ENCODE data around the gene CLASP1.
"Not testable (repeated sequence)": the region's sequence is repeated elsewhere in the genome, so short reads cannot be mapped to it uniquely, and the experiment has no call there.

CLASP1 gene

DNA sequence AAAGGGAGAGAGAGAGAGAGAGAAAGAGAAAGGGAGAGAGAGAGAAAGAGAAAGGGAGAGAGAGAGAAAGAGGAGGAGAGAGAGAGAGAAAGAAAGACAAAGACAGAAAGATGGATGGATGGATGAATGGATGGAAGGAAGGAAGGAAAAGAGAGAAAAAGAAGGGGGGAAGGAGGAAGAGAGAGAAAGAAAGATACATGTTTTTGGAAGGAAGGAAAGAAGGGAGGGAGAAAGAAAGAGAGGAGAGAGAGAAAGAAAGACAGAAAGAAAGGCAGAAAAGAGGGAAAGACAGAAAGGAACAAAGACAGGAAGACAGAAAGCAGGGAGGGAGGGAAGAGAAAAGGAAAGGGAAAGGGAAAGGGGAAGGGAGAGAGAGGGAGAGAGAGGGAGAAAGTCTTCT lies 67.0 kb downstream of the CLASP1 start:
- DNase-seq (ENCODE audit: low read depth, low spot score), result no peak

DNA sequence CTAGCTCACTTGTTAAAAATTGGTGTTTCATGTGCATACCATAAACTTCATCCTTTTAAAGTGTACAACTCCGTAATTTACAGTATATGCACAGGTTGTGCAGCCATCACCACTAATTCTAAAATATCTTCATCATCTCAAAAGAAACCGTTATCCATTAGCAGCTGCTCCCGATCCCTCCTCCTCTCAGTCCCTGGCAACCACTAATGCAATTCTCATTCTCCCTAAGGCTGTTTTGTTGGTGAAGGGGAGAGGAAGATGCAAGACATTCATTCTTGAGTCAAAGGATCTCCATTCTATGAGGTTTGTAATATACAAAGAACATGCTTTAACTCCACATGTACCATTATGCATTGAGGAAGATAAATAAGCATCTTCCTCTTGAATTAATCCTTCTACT lies 70.0 kb downstream of the CLASP1 start:
- no peak for DNase-seq (ENCODE audit: low read depth, low spot score)

DNA sequence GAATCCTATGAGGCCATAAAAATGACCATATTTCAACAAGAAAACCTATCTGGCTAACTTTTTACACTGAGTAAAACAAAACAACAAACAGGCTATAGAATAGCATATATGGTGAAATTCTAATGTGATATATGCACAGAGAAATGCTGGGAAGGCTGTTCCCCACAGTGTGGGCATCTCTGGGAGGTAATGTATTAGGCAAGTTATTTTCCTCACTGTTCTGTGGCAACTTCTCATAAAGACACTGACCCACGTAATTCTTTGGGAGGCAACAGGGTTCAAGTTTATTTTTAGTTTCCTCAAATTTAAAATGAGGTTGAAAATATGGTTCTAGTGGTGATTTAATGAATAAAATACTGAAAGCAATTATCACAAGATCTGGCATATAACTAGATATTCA lies 71.9 kb downstream of the CLASP1 start:
- DNase-seq (ENCODE audit: low read depth, low spot score), result no peak

DNA sequence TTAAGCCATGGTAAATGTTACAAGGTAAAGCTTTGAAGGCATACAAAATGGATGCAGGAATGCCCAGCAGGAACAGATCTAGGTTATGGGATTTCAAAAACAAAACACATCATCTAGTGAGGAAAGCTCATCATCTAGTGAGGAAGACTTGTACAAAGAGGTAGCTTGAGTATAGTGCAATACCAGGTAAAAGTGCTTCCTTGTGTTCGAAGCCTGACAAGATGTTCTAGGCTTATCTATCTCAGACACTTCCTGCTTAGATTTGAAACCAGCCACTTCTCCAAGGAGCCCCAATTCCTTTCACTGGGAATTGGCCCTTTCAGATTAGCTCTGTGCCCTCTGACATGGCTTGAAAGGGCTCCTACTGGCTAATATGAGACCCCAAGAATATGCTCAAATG lies 73.0 kb downstream of the CLASP1 start:
- DNase-seq (ENCODE audit: low read depth, low spot score), result no peak

DNA sequence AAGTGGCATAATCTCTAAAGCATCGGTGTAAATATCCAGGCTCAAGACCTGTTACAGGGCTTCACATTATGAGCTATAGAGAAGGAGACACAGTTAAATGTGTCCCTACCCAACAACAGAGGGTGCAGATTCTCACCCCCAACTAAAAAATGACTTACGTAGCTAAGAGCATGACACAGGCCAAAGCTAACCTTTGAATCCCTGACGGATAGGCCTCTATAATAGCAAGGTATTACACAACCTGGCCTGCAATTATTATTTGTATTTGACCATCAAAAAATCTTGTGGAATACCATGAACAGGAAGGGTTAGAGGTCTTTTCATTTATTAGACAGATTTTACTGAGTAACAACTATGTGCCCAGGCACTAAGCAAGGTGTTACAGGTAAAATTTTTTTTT lies 73.5 kb downstream of the CLASP1 start:
- no peak for DNase-seq (ENCODE audit: low read depth, low spot score)

DNA sequence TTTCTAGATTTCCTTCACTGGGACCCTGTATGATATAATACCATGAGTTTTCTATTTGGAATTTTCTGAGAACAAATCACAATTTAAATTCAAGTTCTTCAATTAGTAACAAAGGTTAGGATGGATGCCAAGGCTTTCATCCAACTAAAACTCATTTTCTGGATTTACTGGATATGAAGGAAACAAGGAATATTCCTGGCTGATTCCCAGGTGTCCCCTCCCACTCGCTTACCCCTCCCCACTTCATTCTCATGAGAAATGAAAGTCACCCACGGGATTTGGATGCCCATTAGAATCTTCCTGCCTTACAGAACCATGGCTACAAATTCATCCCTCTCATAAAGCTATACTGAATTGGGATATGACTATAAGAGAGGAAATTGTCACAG lies 78.6 kb downstream of the CLASP1 start:
- DNase-seq (ENCODE audit: low read depth, low spot score), result no peak

DNA sequence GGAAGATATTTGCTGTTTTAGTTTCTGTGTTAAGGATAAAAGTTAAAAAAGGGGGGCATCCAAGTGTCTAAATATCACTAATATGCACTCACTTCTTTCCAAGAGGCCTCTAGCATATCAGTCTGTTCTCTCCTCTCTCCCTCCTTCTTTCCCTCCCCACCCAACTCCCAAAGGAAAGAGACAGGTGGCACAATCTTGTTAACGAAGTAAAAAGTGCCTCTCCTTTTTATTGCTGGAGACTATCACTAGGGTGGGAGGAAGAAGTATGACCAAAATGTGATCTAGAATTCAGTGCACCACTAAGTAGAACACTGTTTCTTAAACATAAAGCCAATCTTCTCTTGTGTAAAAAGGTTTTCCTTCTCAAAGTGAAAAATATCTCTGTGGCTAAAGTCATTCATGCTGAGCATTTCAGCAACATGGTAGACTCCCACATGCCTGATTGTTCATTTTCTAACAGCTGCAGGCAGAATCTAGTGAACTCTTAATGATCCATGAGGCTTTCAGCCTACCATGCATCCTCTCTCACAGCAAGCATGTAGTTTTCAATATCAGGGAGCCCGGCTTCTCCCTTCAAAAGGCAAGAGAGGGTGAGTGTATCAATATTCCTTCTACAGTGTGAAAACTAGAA lies 79.1 kb downstream of the CLASP1 start:
- no peak for DNase-seq (ENCODE audit: low read depth, low spot score)

DNA sequence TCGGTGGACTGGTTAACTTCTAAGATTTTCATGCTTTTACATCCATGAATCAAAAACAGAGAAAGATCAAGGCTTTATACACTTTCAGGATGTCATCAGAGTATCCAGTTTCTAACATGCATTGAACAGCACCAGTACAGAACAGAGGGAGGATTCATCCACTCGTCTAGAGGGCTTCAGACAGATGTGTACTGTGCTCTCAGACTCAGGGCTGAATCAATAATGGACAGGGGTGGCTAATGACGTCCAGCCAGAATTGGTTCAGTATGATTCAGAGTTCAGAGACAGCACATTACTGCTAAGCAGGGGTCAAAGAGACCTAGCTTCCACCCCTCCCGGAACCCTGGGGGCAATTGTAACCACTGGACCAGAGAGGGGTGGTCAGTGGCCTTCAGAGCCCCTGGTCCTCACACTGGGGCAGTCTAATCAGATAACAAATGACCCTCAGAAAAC lies 81.3 kb downstream of the CLASP1 start:
- DNase-seq (ENCODE audit: low read depth, low spot score), result no peak

DNA sequence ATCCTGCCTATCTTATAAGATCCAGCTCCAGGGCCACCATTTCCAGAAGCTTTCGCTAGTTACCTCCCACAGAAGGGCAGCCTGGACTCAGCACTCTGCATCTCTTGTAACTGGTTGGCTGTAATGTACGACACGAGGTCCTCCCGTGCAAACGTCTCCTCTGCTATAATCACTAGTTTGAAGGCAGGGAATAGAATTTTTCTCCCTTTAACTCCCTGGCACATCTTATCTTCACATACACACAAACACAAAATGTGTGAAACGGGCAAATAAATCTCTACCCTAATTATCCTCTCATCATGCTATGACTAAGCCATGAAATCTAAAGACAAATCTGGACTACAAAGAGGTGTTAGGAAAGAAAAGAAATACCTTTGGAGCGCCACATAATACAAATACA lies 81.8 kb downstream of the CLASP1 start:
- DNase-seq (ENCODE audit: low read depth, low spot score), result no peak

DNA sequence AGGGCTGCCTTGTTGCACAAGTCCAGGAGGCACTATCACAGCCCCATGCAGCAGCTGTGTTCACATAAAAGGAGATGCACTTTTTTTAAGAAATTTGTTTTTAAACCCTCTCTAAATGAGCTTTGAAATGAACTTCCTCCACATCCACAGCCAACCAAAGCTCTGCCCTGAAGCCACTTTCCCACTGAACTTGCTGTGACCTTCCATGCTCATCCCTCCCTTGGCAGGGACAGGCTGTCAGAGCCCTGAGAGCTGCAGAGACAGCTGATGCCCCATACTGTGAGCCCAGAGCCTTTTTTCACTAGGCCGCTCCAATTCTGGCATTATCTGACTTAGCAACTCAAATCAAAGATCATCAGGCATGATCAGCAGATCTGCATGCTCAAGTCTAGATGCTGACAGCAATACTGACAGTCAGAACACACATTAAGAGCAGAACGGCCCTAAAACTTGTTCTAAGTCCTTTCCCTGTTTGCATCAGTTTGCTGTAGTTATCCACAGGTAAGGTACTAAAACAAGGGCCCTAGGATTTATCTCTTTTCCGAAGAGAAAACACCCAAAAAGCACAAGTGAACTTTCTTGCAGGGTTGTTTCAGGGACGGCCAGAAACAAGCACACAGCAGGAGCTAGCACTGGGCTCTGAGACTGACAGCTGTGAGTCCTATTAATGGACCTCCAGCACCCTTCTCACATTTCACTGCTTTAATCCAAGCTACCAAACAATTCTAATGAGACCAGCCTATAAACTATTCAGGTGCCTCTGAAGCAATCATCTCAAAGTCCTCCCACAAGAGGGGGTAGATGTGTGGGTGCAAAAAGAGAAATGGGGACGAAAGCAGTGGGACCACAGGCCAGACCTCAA lies 83.6 kb downstream of the CLASP1 start:
- DNase-seq (ENCODE audit: low read depth, low spot score), result no peak

DNA sequence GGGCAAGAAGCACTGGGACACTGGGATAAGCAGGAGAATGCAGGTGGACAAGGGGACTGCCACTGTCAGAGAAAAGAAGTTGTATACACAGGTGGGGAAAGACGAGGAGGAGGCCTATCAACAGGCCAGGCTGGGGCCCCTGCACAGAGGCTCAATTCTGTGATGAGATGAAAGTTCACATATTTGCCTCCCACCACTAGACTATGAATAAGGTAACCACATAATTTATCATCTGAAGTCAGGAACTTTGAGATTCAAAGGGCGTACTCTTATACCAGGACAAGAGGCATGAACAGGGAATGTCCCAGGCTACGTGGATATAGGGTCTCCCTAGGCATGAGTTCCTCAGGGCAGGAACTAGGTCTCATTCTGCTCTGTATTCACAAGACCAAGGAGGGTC lies 84.4 kb downstream of the CLASP1 start:
- no peak for DNase-seq (ENCODE audit: low read depth, low spot score)

DNA sequence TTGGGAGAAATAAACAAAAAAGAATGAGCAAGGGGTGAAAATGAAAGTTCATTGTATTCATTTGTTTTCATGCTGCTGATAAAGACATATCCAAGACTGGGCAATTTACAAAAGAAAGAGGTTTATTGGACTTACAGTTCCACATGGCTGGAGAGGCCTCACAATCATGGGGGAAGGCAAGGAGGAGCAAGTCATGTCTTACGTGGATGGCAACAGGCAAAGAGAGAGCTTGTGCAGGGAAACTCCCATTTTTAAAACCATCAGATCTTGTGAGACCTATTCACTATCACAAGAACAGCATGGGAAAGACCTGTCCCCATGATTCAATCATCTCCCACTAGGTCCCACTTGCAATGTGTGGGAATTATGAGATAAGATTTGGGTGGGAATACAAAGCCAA lies 85.5 kb downstream of the CLASP1 start:
- DNase-seq (ENCODE audit: low read depth, low spot score), result not testable (repeated sequence)

DNA sequence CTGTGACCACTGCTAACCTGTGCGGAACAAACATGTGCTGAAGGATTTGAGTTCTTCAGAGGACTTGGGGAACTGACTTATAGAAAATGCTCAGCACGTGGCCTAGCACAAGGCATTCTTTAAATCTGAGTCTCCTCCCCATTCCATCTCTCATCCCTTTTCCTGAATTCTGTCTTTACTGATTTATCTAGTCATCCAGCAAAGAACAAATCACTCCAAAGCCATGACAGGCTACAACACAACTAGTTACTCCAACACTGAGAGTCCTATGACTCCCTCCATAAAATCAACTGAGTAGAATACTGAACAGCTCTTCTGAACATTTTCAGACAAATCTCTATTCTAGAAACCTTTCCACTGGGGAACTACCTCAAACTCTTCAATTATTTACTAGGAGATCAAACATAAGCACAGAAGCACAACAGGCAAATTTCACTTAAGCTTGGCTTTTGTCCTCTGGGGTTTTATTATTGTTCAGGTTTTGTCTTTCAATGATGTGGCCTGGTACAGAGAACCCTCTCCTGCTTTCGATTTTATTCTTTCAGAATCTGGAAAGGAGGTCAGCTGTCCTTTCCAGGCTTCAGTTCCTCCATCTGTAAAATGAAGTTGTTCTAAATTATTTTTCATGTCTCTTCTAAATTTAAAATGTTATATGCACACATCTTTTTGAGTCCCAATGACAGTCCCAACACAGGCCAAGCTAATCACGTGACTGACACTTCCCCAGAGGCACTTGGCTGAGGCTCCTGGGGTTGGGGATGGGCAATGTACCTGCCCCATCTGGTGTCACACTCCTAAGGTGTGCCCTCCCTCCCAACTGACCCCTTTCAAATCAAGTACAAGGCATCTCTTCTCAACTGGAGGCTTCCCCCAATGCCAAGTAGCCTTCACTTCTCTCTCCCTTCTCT lies 86.7 kb downstream of the CLASP1 start:
- no peak for DNase-seq (ENCODE audit: low read depth, low spot score)

DNA sequence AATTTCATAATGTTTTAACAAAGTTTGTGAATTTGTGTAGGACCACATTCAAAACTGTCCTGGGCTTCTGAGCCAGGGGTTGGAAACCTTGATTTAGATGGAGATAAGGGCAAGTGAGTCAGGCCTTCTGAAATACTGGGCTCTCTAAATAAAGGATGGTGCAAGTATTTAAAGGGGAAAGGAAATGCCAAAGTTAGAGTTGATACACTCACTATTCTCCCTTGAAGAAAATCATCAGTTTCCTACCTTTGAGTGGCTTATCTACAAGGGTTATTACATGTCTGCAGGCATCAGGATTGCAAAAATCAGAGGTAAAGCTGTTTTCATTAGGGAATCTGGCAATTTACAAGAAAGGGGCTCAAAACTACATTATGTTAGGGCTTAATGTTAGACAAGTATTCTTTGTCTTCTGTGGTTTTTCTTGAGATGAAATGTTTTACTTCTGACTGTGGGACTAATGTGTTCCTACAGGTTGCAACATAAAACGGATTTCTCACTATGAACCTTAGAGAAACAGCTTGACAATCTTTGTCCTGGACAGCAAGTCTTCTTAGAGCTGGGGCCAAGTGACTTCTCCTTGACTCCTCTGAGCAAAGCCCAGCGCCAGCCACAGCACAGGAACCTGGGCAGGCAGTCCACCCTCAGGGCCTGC lies 87.5 kb downstream of the CLASP1 start:
- DNase-seq (ENCODE audit: low read depth, low spot score), result no peak

DNA sequence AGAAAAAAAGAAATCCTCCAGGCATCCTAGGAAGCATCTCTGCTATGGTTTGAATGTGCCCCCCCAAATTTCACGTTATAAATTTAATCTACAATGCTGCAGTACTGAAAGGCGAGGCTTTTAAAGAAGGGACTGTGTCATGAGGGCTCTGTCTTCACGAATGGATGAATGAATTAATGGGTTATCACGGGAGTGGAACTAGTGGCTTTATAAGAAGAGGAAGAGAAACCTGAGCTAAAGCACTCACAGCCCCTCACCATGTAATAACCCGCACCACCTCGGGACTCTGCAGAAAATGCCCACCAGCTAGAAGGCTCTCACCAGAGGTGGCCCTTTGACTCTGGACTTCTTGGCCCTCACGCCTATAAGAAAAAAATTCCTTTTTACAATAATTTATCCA lies 90.9 kb downstream of the CLASP1 start:
- no peak for DNase-seq (ENCODE audit: low read depth, low spot score)

DNA sequence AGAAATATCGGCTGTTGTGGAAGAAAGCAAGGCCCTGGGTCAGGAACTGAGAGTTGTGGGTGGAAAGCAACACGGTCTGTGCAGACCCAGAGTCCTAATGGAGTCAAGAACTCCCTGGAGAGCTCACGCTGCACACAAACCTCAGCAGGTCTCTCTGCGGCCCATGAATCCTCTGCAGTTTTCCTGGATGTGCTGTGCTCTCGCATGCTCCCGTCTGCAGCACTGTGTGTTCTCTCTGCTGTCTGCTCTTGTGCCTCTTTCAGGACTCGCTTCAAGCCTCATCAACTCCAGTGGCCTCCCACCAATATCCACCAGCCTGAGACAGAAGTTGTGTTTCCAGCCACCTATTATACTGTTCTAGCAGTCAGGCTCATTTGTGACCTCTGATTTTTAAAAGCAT lies 94.3 kb downstream of the CLASP1 start:
- no peak for DNase-seq (ENCODE audit: low read depth, low spot score)

DNA sequence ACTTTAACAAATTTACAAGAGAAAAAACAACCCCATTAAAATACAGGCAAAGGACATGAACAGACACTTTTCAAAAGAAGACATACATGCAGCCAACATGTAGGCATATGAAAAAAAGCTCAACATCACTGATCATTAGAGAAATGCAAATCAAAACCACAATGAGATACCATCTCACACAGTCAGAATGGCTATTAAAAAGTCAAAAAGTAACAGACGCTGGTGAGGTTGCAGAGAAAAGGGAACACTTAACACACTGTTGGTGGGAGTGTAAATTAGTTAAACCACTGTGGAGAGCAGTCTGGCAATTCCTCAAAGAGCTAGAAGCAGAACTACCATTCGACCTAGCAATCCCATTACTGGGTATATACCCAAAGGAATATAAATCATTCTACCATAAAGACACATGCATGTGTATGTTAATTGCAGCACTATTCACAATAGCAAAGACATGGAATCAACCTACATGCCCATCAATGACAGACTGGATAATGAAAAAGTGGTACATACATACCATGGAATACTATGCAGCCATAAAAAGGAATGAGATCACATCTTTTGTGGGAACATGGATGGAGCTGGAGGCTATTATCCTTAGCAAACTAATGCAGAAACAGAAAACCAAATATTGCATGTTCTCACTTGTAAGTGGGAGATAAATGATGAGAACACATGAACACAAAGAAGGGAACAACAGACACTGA lies 96.6 kb downstream of the CLASP1 start:
- DNase-seq (ENCODE audit: low read depth, low spot score), result not testable (repeated sequence)

DNA sequence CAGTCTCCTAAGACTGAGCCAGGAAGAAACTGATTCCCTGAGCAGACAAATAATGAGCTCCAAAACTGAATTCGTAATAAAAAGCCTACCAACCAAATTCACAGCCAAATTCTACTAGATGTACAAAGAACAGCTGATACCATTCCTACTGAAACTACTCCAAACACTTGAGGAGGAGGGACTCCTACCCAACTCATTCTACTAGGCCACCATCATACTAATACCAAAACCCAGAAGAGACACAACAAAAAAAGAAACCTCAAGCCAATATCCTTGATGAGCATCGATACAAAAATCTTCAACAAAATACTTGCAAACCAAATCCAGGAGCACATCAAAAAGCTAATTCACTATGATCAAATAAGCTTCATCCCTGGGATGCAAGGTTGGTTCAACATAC lies 98.6 kb downstream of the CLASP1 start:
- DNase-seq (ENCODE audit: low read depth, low spot score), result no peak

DNA sequence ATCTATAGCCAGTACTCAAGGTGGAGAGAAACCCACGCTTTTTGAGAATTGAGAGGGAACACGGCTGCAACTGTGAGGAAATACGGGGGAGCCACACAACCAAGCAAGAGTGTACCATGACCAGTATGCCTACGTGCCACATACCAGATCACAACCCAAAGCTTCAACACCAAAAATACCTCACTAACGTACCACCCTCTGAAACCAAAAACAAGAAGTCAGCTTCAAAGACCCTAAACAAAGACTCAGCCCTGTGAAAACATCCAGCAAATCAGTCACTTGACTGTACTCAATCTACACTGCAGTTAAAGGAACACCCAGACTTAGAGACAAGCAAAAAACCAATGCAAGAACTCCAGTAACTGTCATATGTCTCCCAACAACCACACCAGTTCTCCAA lies 101.6 kb downstream of the CLASP1 start:
- no peak for DNase-seq (ENCODE audit: low read depth, low spot score)

DNA sequence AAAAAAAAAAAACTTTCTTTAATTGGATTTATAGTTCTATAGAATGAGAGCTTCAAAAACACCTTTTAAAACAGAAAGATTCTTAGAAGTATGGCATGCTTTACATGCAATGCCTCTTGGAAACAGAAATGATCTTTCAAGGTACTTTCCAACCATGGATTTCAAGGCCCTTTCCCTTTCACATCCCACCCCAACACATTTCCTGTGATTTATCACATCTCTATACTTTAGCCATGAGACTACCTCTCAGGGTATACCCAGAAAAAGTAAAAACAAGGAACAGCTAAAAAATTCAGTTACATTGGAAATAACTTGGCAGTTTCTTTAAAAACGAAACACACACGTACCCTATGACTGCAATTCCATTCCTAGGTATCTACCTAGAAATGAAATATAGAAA lies 103.3 kb downstream of the CLASP1 start:
- no peak for DNase-seq (ENCODE audit: low read depth, low spot score)

DNA sequence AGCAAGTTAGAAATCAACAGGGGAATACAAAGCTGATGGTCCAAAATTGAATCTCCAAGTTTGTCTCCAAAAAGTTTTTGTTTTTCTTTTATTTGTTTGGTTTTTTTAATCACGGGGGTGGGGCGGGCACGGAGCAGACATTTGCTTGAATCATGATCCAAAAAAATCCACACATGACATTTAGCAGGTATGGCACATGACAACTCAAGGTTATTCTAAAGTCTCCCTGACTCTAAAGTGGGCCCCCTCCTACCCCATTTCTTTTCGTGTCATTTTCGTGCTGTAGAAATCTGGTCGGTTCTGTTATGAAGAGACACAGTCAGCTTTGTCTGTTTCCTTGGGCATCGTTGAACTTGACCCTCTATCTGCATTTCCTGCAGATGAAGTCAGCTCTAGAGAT lies 104.0 kb downstream of the CLASP1 start:
- no peak for DNase-seq (ENCODE audit: low read depth, low spot score)
